Cardiac muscle cell (in vitro differentiated cells and primary cell): ENCODE results near the gene PIK3R2. TPM values are rescaled to one million over a fixed set of nuclear protein-coding genes. Genes with fewer than 3 reads are reported as not detected.

Experiments used
- DNase-seq, 2 donors: peaks; one replicate each; pipeline versions ENCODE4 v3.0.0 to v3.0.0-alpha.2; 2010 to 2017; ENCODE audit warnings: low read depth in 1 of 2, low spot score in 1 of 2
- H3K27ac ChIP-seq: fragments of 200-600 bp; sonication (generic); 2 replicates; pipeline ENCODE4 v1.5.1; 2016
- H3K27me3 ChIP-seq: fragments of 200-600 bp; sonication (generic); 2 replicates; pipeline ENCODE4 v1.6.0; 2016; ENCODE audit warnings: control low read depth
- H3K36me3 ChIP-seq: fragments of 200-600 bp; sonication (generic); 2 replicates; pipeline ENCODE4 v1.5.1; 2016; ENCODE audit warnings: control low read depth
- H3K4me1 ChIP-seq: fragments of 200-600 bp; sonication (generic); 2 replicates; pipeline ENCODE4 v1.8.1; 2017; ENCODE audit warnings: low read depth, mild to moderate bottlenecking, mixed run types
- H3K4me3 ChIP-seq: fragments of 200-600 bp; sonication (generic); 2 replicates; pipeline ENCODE4 v1.5.1; 2016; ENCODE audit warnings: mild to moderate bottlenecking
- H3K9me3 ChIP-seq: fragments of 200-600 bp; sonication (generic); 2 replicates; pipeline ENCODE4 v1.5.1; 2017; ENCODE audit warnings: low read depth, mild to moderate bottlenecking, control low read depth
- polyA plus RNA-seq: library from polyadenylated mRNA; unstranded; fragments of >200 nt; fragmentation: Nextera tagmentation; extraction: Ambion mirVana; gene quantifications from 2 replicates; pipeline ENCODE4 v1.2.1, GENCODE V29; 2016
- total RNA-seq: library from RNA; depleted of rRNA; stranded (reverse); fragments of >200 nt; gene quantifications from 2 replicates; pipeline ENCODE4 v1.2.3, GENCODE V29; 2016
- TF ChIP-seq, protein P1 (sequence below): IDR thresholded peaks from 2 replicates; pipeline ENCODE4 v1.5.1; 2012; ENCODE audit warnings: low read depth, mild to moderate bottlenecking, low read length

The PIK3R2 gene
- total and polyA plus RNA-seq, 2 experiments from 2014 or later, result 53.8 to 64.7 TPM

DNA sequence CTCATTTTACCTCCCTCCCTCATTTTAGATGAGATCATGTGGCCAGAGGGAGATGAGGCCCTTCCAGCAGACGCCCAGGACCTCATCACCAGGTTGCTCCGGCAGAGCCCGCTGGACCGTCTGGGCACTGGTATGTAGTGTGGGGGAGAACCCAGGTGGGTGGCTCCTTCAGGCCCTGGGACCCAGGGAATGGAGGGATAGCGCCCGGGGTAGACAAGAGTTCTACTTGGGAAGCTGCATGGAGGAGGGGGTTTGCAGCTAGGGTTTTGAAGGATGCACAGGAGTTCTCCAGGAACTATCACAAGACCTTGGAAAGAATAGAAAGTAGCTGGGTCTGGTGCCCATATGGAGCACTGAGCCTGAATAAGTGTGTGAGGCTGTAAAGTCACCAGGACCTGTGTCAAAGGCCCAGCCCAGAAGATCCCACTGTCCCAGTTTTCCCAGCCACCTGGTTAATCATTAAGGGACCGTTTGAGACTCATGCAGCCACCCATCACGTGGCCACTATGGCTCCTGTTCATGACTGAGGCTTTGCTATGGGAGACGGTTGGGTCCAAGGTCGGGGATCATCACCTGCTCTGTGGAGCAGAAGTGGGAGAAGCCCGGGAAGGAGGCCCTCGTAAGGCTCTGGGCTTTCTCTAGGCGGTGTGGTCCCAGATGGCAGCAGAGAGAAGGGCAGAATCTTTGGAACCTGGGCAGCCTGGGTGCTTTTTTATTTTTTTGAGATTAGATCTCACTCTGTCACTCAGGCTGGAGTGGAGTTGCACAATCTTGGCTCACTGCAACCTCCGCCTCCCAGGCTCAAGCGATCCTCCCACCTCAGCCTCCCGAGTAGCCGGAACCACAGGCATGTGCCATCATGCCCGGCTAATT, 17.0 kb upstream of the PIK3R2 start:
- TF ChIP-seq, protein P1, sequence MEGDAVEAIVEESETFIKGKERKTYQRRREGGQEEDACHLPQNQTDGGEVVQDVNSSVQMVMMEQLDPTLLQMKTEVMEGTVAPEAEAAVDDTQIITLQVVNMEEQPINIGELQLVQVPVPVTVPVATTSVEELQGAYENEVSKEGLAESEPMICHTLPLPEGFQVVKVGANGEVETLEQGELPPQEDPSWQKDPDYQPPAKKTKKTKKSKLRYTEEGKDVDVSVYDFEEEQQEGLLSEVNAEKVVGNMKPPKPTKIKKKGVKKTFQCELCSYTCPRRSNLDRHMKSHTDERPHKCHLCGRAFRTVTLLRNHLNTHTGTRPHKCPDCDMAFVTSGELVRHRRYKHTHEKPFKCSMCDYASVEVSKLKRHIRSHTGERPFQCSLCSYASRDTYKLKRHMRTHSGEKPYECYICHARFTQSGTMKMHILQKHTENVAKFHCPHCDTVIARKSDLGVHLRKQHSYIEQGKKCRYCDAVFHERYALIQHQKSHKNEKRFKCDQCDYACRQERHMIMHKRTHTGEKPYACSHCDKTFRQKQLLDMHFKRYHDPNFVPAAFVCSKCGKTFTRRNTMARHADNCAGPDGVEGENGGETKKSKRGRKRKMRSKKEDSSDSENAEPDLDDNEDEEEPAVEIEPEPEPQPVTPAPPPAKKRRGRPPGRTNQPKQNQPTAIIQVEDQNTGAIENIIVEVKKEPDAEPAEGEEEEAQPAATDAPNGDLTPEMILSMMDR, result no peak

DNA sequence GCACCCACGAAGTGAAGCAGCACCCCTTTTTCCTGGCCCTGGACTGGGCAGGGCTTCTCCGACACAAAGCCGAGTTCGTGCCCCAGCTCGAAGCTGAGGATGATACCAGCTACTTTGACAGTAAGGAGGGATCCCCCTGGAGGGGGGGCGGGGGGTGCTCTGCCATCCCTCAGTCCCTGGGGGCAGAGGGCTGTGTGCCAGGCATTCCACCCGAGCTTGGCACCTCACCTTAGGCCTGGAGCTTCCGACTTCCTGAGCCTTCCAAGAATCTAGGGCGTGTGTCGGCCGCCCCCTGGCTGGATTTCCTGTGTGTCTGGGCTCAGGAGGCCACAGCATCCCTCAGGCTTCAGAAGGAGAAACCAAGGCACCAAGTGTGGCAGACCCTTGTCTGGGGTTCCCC, 15.7 kb upstream of the PIK3R2 start:
- no peak overlapping the region for H3K4me3 ChIP-seq
- DNase-seq, result no peak
- H3K36me3 ChIP-seq, result peaks cover 10% of the 10 kb centered on the region
- no peaks in the 10 kb centered on the region for H3K9me3 ChIP-seq
- H3K4me1 ChIP-seq, result no peaks in the 10 kb centered on the region
- H3K27ac ChIP-seq, result no peak overlapping the region
- TF ChIP-seq, protein P1, result no peak
- no peaks in the 10 kb centered on the region for H3K27me3 ChIP-seq

More for the DNA sequence above, 17.0 kb upstream of the PIK3R2 start:
- no peaks in the 10 kb centered on the region for H3K9me3 ChIP-seq
- no peaks in the 10 kb centered on the region for H3K4me1 ChIP-seq
- no peak overlapping the region for H3K4me3 ChIP-seq
- H3K27me3 ChIP-seq, result no peaks in the 10 kb centered on the region
- peaks cover 10% of the 10 kb centered on the region for H3K36me3 ChIP-seq
- no peak for DNase-seq
- H3K27ac ChIP-seq, result no peak overlapping the region

DNA sequence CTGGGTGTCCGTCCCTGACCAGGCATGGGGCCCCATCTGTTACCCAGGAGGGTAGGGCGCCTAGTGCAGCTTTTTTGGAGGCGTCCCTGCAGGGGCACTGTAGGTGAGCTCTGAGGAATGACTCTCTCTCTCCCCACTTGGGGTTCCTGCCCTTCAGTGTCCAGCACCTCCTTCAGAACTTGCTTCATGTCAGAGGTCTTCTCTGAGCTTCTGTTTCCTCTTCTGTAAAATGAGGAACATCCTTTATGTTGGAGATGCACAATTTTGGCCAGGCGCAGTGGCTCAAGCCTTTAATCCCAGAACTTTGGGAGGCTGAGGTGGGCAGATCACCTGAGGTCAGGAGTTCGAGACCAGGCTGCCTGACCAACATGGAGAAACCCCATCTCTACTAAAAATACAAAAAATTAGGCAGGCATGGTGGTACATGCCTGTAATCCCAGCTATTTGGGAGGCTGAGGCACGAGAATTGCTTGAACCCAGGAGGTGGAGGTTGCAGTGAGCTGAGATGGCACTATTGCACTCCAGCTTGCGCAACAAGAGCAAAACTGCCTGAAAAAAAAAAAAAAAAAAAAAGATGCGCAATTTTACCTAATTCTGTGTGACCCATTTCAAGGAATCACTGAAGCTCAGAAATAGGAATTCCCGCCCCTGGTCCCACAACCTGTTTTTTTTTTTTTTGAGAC, 15.2 kb upstream of the PIK3R2 start:
- no peak overlapping the region for H3K4me3 ChIP-seq
- TF ChIP-seq, protein P1, result no peak
- no peak overlapping the region for H3K27ac ChIP-seq
- no peaks in the 10 kb centered on the region for H3K27me3 ChIP-seq
- no peaks in the 10 kb centered on the region for H3K4me1 ChIP-seq
- no peak for DNase-seq
- H3K36me3 ChIP-seq, result peaks cover 7% of the 10 kb centered on the region
- H3K9me3 ChIP-seq, result no peaks in the 10 kb centered on the region

DNA sequence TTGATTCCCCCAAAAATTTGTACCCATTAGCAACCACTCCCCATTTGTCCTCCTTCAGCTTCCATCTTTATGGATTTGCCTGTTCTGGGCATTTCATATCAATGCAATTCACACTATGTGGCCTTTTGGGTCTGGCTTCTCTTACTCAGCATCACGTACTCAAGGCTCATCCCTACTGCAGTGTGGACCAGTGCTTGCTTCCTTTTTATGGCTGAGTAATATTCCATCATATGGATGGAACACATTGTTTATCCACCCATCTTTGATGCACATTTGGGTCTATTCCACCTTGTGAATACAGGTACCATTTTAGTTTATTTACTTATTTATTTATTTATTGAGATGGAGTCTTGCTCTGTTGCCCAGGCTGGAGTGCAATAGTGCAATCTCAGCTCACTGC, 12.5 kb upstream of the PIK3R2 start:
- Histone ChIP-seq H3K4me3 (no peak overlapping the region), H3K27me3 (no peaks in the 10 kb centered on the region), H3K9me3 (no peaks in the 10 kb centered on the region), H3K36me3 (peaks cover 8% of the 10 kb centered on the region), H3K27ac (no peak overlapping the region), H3K4me1 (no peaks in the 10 kb centered on the region)
- no peak for DNase-seq
- TF ChIP-seq, protein P1, result no peak

DNA sequence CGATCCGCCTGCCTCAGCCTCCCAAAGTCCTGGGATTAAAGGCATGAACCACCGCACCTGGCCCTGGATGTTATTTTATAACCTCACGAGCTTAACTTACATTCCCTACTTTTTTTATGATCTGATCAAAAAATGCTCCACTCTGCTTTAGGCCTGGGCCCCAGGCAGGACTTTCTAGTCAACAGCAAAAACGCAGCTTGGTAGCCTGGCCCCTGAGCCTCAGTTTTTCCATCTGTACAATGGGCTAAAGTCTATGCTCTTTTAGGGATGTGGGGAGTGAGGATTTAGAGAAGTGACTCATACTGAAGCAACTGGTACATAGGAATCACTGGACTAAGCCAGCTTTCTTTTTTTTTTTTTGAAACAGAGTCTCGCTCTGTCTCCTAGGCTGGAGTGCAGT, 11.9 kb upstream of the PIK3R2 start:
- H3K36me3 ChIP-seq, result peaks cover 8% of the 10 kb centered on the region
- TF ChIP-seq, protein P1, result no peak
- no peak overlapping the region for H3K27ac ChIP-seq
- no peak for DNase-seq
- no peaks in the 10 kb centered on the region for H3K4me1 ChIP-seq
- H3K9me3 ChIP-seq, result no peaks in the 10 kb centered on the region
- no peak overlapping the region for H3K4me3 ChIP-seq
- H3K27me3 ChIP-seq, result no peaks in the 10 kb centered on the region
